ENCODE measurements around the gene ATP10B.
"Not testable (repeated sequence)": the region's sequence is repeated elsewhere in the genome, so short reads cannot be mapped to it uniquely, and the experiment has no call there.

Gene ATP10B, protein sequence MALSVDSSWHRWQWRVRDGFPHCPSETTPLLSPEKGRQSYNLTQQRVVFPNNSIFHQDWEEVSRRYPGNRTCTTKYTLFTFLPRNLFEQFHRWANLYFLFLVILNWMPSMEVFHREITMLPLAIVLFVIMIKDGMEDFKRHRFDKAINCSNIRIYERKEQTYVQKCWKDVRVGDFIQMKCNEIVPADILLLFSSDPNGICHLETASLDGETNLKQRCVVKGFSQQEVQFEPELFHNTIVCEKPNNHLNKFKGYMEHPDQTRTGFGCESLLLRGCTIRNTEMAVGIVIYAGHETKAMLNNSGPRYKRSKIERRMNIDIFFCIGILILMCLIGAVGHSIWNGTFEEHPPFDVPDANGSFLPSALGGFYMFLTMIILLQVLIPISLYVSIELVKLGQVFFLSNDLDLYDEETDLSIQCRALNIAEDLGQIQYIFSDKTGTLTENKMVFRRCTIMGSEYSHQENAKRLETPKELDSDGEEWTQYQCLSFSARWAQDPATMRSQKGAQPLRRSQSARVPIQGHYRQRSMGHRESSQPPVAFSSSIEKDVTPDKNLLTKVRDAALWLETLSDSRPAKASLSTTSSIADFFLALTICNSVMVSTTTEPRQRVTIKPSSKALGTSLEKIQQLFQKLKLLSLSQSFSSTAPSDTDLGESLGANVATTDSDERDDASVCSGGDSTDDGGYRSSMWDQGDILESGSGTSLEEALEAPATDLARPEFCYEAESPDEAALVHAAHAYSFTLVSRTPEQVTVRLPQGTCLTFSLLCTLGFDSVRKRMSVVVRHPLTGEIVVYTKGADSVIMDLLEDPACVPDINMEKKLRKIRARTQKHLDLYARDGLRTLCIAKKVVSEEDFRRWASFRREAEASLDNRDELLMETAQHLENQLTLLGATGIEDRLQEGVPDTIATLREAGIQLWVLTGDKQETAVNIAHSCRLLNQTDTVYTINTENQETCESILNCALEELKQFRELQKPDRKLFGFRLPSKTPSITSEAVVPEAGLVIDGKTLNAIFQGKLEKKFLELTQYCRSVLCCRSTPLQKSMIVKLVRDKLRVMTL (N-terminal part only)

GRCh38 chr5:160852049-160852448 lies at the start of gene ATP10B:
Gene ATP10B, minus strand, starts transcription at chr5:160852211. Its CDS starts 164,137 bp downstream, at chr5:160688074.
- no peak for DNase-seq

GRCh38 chr5:160901656-160902055 lies 49.6 kb upstream of the ATP10B start:
- DNase-seq, result no peak

DNA sequence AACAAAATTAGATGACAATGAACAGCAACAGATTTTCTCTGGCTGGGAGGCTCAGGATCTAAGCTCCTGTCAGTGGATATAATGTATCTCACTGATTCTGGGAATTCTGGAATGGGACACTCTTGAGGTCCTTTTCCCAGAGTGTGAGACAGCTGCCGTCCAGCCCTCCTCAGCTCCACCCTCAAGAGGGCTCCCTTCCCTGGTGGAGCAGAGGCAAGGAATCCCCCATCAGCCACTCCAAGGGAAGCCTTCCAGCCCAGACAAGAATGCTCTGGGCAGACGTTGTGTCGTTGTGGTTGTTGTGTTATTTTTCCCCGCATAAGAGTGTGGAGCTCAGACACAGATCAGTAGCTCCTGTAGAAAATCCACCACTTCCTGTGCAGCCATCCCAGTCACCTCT lies 47.7 kb upstream of the ATP10B start:
- DNase-seq, result no peak

DNA sequence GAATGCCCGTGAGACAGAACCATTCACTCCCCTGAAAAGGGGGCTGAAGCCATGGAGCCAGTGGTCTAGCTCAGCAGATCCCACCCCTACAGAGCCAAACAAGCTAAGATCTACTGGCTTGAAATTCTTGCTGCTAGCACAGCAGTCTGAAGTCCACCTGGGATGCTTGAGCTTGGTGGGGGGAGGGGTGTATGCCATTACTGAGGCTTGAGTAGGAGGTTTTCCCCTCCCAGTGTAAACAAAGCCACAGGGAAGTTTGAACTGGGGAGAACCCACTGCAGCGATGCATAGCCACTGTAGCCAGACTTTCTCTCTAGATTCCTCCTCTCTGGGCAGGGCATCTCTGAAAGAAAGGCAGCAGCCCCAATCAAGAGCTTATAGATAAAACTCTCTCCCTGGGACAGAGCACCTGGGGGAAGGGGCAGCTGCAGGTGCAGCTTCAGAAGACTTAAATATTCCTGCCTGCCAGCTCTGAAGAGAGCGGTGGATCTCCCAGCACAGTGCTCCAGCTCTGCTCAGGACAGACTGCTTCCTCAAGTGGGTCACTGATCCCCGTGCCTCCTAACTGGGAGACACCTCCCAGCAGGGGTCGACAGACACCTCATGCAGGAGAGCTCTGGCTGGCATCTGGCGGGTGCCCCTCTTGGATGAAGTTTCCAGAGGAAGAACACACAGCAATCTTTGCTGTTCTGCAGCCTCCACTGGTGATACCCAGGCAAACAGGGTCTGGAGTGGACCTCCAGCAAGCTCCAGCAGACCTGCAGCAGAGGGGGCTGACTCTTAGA lies 41.4 kb upstream of the ATP10B start:
- not testable (repeated sequence) for DNase-seq

DNA sequence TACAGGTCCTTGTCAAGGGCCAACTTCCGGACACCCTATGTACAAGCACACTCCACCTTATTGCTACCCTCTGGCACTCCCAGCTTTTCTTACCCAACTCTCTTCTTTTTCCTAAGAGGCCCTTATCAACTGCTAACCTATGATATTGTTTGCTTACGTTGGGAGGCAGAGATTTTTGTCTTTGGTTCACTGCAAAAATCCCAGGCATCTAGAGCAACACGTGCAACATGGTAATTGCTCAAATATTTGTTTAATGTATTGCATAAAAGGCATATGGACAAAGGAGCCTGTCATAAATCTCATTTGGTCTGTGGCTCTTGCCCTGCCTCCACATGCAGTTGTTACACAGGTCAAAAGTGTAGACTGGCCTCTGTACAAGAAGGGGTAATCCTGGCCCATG lies 35.8 kb upstream of the ATP10B start:
- no peak for DNase-seq

- DNase-seq, result not testable (repeated sequence)
Measured at GRCh38 chr5:160873560-160874200, 21.7 kb upstream of the ATP10B start.

- no peak for DNase-seq
Measured at GRCh38 chr5:160869989-160870521, 18.0 kb upstream of the ATP10B start.

- DNase-seq, result no peak
Measured at GRCh38 chr5:160867976-160868375, 16.0 kb upstream of the ATP10B start.

- no peak for DNase-seq
Measured at GRCh38 chr5:160851451-160851850, 560 bp downstream of the ATP10B start.

DNA sequence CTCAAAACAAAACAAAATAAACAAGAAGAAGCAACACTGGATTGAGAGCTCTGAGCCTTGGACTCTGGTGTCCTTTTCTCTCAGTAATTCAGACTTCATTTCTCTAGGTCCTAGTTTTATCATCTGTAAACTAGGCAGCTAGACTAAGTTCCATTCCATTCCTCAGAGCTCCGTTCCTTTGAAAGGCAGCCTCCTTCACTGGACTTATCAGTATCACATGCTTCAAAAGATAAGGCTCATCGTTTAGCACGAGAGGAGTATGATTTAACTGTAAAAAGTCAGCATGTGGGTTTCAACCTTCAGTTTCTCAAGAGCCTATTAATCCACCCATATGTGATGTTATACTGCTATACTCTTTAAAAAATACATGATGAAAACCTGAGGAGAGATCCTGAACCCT lies 1.6 kb downstream of the ATP10B start:
- DNase-seq, result no peak

- no peak for DNase-seq
Measured at GRCh38 chr5:160847526-160848085, 4.4 kb downstream of the ATP10B start.

DNA sequence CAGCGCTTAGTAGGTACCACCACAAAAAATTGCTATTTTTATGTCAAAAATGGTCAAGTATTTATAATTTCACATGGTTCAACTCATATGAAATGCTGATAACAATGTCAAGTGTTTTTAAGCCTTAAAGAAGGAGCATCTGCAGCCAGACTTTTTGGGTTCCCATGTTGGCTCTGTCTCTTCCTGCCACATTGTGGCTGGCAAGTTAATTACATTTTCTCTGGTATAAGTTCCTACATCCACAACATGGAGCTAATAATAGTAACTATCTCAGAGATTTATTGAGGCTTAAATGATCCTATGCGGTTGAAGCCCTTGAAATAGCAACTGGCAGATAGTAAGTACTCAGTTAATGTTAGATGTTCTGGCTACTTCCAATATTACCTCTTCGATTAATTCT lies 5.4 kb downstream of the ATP10B start:
- DNase-seq, result peak; percentile 10

DNA sequence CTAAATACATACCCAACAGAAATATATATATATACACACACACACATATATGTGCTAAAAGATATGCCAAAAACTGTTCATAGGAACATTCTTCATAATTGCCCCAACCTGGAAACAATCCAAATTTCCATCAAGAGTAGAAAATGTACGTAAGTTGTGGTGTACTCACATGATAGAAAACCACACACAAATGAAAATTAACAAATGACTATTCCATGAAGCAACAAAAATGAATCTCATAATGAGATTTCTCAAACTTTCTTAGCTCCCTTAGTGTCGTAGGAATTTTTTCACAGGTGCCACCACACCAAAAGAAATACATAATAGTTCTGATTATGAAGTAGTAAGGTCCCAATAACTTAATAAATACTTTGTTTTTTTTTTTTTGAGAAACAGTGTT lies 7.8 kb downstream of the ATP10B start:
- DNase-seq, result no peak

DNA sequence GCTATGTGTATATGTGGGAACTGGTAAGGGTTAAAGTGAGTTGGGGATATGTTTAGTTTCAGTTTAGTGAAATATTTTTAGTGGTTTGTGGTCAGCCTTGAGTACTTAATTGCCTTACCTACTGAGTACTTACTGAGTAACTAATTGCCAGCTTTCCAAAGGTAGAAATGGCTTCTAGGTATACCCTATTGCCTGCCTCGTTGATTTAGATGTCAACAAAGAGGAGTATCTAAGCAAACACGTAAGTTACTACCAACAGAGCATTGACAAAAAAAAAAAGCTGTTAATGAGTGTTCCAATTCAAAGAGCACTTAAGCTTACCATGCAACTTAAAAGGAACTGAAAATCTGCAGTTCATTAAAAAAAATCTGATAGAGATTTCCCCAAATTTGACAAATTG lies 8.8 kb downstream of the ATP10B start:
- peak; percentile 18 for DNase-seq

DNA sequence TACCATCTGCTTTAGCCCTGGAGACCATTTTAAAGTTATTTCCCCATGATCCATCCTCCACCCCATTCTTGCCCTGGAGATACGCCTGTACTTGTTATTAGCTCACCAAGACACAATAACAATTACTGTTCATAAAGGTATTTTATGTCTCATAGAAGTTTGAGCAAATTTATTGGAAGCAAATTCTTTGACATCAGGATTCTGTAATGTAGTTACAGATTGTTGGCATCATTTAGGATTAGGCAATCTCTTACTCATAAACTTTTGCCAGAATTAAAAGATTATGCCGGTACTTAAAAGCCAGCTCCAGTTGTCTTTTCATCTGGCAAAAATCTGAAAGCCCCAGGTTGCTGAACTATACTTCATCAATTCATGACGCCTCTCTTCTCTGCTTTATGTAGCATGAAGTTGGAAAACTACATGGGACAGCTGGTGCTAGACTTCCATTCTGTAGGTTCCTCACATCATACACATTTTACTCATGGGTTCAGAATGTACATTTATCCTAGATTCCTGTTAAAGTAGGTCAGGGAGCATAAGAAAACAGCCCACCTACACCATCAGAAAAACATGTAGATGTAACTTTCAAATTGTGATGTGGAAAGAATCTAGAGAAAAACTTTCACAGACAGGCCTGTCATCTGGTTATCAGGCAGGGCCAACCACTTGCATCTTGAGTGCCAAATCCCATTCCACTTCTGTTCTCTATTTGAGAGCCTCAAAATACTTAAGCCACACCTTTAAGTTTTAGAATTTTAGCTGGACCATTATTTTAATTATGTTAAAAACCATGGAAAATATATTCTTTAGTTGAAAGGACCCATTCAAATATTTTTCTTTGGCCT lies 14.0 kb downstream of the ATP10B start:
- peak; percentile 13 for DNase-seq

DNA sequence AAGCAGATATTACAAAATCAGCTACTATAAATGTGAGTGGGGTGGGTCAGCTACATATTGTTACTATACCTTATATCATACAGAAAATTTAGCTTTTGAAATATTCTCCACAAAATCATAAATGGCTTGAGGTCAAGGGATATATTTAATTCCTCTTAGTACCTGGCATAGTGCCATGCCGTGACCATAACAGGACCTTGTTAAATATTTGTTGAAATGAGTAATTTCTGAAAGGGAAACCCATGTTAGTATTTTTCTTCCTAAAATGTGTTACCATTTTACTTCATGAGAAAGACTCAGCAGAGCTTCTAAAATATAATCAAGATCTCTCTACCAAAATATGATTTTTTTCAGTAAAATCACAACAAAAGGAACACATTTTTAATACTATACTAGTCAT lies 14.8 kb downstream of the ATP10B start:
- peak; percentile 30 for DNase-seq

DNA sequence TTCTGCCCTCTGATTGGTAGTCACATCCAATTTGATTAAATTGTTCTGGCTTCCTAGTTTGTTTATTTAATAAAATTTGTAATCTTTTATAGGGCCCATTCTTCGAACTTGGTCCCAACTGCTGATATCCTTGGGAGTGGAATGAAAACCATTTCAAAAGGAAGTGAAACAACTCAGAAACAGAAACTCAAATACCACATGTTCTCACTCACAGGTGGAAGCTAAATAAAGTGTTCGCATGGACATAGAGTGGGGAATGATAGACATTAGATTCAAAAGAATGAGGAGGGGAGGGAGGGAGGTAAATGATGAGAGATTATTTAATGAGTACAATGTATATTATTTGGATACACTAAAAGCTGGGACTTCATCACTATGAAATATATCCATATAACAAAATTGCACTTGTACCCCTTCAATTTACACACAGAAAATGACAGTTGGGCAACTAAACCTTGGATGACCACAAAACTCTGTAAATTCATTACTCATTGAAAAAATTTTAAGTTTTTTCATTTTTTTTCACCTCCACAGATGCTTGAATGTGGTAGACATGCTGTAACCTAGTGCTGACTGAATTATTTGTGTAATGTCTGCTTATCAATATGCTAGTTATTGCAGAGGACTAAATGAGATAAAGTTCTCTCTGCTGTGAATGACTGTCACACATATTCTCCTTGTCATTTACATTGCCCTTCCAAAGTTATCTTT lies 16.0 kb downstream of the ATP10B start:
- peak; percentile 17 for DNase-seq

DNA sequence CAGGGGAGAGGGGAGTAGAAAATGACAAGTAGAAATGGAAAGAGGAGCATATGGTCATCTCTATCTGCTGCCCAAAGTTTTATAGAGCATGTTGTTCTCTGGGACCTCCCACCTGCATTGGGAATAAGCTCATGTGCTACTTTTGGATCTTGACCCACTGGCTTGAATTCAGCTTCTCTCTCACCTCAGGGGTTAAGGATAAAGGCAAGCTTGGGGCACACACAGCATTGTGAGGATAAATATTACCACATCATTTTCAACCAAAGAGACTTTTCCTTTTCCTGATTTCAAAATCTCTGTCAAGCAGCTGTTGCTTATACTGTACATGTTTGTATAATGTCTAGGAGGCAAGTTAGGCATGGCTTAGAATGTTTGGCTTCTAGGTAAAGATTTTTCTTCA lies 16.6 kb downstream of the ATP10B start:
- DNase-seq, result no peak

DNA sequence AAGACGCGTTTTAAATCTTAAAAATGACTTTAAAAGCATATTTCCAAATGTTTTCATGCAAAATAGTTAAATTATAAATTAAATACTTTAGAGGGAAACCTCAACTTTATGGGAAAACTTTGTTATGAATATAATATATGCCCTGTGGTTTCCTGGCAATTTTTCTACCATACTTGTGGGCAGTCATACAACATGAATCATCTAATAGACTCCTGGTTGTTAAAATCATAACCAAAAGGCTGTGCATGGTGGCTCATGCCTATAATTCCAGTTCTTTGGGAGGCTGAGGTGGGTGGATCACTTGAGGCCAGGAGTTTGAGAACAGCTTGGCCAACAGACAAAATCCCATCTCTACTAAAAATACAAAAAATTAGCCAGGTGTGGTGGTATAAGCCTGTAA lies 18.2 kb downstream of the ATP10B start:
- no peak for DNase-seq

GRCh38 chr5:160831801-160832200 lies 20.2 kb downstream of the ATP10B start:
- no peak for DNase-seq

All from inflammatory macrophage treated with lipopolysaccharide for 4 hours (primary cell).